H9 (cell line): Measurements from ENCODE around the gene KAT6B. TPM values are rescaled to one million over a fixed set of nuclear protein-coding genes. Genes with fewer than 3 reads are reported as not detected.

Experiments
- DNase-seq: peaks from one replicate; pipeline ENCODE4 v3.0.0-alpha.2; 2017
- H2AFZ ChIP-seq: one replicate; pipeline ENCODE4 v1.6.1; 2013; ENCODE audit warnings: mild to moderate bottlenecking, low read length, control low read depth, moderate library complexity
- H2AK5ac ChIP-seq: 2 replicates; pipeline ENCODE4 v1.6.1; 2013; ENCODE audit warnings: low read length, control low read depth, mixed read lengths; ENCODE audit not compliant: insufficient read length
- H2BK120ac ChIP-seq: one replicate; pipeline ENCODE4 v1.6.1; 2013; ENCODE audit warnings: low read depth, mild to moderate bottlenecking, low read length, control low read depth, inconsistent platforms; ENCODE audit not compliant: poor library complexity, severe bottlenecking
- H2BK12ac ChIP-seq: 2 replicates; pipeline ENCODE4 v1.6.1; 2013; ENCODE audit warnings: low read length, control low read depth, mixed read lengths, low read depth; ENCODE audit not compliant: insufficient read length
- H2BK15ac ChIP-seq: 2 replicates; pipeline ENCODE4 v1.6.1; 2013; ENCODE audit warnings: low read depth, low read length, control low read depth
- H2BK20ac ChIP-seq: one replicate; pipeline ENCODE4 v1.6.1; 2013; ENCODE audit warnings: low read depth, mild to moderate bottlenecking, low read length, control low read depth, inconsistent platforms; ENCODE audit not compliant: poor library complexity, severe bottlenecking
- H2BK5ac ChIP-seq: 2 replicates; pipeline ENCODE4 v1.6.1; 2013; ENCODE audit warnings: low read length, control low read depth, mixed read lengths; ENCODE audit not compliant: insufficient read length
- H3K14ac ChIP-seq: 2 replicates; pipeline ENCODE4 v1.6.1; 2013; ENCODE audit warnings: low read length, control low read depth; ENCODE audit not compliant: insufficient read depth
- H3K18ac ChIP-seq: 2 replicates; pipeline ENCODE4 v1.6.1; 2013; ENCODE audit warnings: low read depth, mild to moderate bottlenecking, mixed read lengths, low read length, control low read depth; ENCODE audit not compliant: insufficient read length
- H3K23ac ChIP-seq: 2 replicates; pipeline ENCODE4 v1.6.1; 2013; ENCODE audit warnings: low read length, control low read depth, mixed read lengths, low read depth; ENCODE audit not compliant: insufficient read length
- H3K23me2 ChIP-seq: 2 replicates; pipeline ENCODE4 v1.6.1; 2013; ENCODE audit warnings: low read depth, mild to moderate bottlenecking, mixed read lengths, low read length, control low read depth; ENCODE audit not compliant: insufficient read length, poor library complexity, severe bottlenecking
- H3K27ac ChIP-seq: 2 replicates; pipeline ENCODE4 v1.5.1; 2013; ENCODE audit warnings: low read length, control low read depth, mixed read lengths, low read depth; ENCODE audit not compliant: insufficient read length
- H3K27me3 ChIP-seq: 2 replicates; pipeline ENCODE4 v1.6.1; 2013; ENCODE audit warnings: low read length, control low read depth, inconsistent platforms; ENCODE audit not compliant: insufficient read depth
- H3K4ac ChIP-seq: 2 replicates; pipeline ENCODE4 v1.6.1; 2013; ENCODE audit warnings: low read depth, mild to moderate bottlenecking, control low read depth, inconsistent platforms, low read length, moderate library complexity
- H3K4me1 ChIP-seq: 2 replicates; pipeline ENCODE4 v1.6.1; 2013; ENCODE audit warnings: low read length, control low read depth, inconsistent platforms; ENCODE audit not compliant: insufficient read depth
- H3K4me2 ChIP-seq: 2 replicates; pipeline ENCODE4 v1.6.1; 2013; ENCODE audit warnings: low read length, control low read depth, mixed read lengths; ENCODE audit not compliant: insufficient read length, insufficient read depth
- H3K56ac ChIP-seq: 2 replicates; pipeline ENCODE4 v1.6.1; 2013; ENCODE audit warnings: low read depth, mild to moderate bottlenecking, mixed read lengths, low read length, control low read depth; ENCODE audit not compliant: insufficient read length
- H3K79me1 ChIP-seq: 2 replicates; pipeline ENCODE4 v1.6.1; 2013; ENCODE audit warnings: low read depth, mild to moderate bottlenecking, moderate library complexity, low read length, control low read depth, inconsistent platforms; ENCODE audit not compliant: insufficient read depth, poor library complexity, severe bottlenecking
- H3K79me2 ChIP-seq: 2 replicates; pipeline ENCODE4 v1.6.1; 2013; ENCODE audit warnings: low read length, control low read depth, inconsistent platforms; ENCODE audit not compliant: insufficient read depth
- H3K9ac ChIP-seq: 2 replicates; pipeline ENCODE4 v1.6.1; 2013; ENCODE audit warnings: low read length, control low read depth, mixed read lengths; ENCODE audit not compliant: insufficient read length; ENCODE audit errors: extremely low read depth
- H3K9me3 ChIP-seq: one replicate; pipeline ENCODE4 v1.6.1; 2013; ENCODE audit warnings: low read depth, low read length, inconsistent platforms; ENCODE audit not compliant: control insufficient read depth
- H3T11ph ChIP-seq: one replicate; pipeline ENCODE4 v1.6.1; 2013; ENCODE audit warnings: mild to moderate bottlenecking, low read length, control low read depth, inconsistent platforms
- H4K20me1 ChIP-seq: one replicate; pipeline ENCODE4 v1.6.1; 2013; ENCODE audit not compliant: control insufficient read depth, insufficient read length, insufficient read depth
- H4K5ac ChIP-seq: 2 replicates; pipeline ENCODE4 v1.6.1; 2013; ENCODE audit warnings: low read depth, mild to moderate bottlenecking, mixed read lengths, low read length, control low read depth; ENCODE audit not compliant: insufficient read length
- H4K8ac ChIP-seq: replicated peaks from 2 replicates; pipeline ENCODE4 v1.6.1; 2013; ENCODE audit warnings: low read length, control low read depth, mixed read lengths, low read depth; ENCODE audit not compliant: insufficient read length
- H4K91ac ChIP-seq: 2 replicates; pipeline ENCODE4 v1.6.1; 2013; ENCODE audit warnings: low read depth, mild to moderate bottlenecking, moderate library complexity, mixed read lengths, low read length, control low read depth; ENCODE audit not compliant: insufficient read length
- H3K27ac Mint-ChIP-seq, 3 experiments: 2 replicates in 2 of 3; 3 replicates in 1 of 3; pipeline ENCODE4 v1.8.0; 2020 to 2021; ENCODE audit warnings: mixed read lengths in 3 of 3, mild to moderate bottlenecking in 1 of 3, moderate library complexity in 1 of 3
- H3K27me3 Mint-ChIP-seq: 2 replicates; pipeline ENCODE4 v1.8.0; 2021; ENCODE audit warnings: low read depth, mild to moderate bottlenecking, moderate library complexity, mixed read lengths
- H3K36me3 Mint-ChIP-seq, 3 experiments: 2 replicates in 2 of 3; 3 replicates in 1 of 3; pipeline ENCODE4 v1.8.0; 2020 to 2021; ENCODE audit warnings: low read depth in 3 of 3, mixed read lengths in 3 of 3; ENCODE audit not compliant: insufficient read depth in 1 of 3
- H3K4me1 Mint-ChIP-seq, 2 experiments: 2 replicates each; pipeline ENCODE4 v1.8.0; 2020; ENCODE audit warnings: mixed read lengths in 2 of 2
- H3K4me3 Mint-ChIP-seq, 2 experiments: 2 replicates in 1 of 2; 3 replicates in 1 of 2; pipeline ENCODE4 v1.8.0; 2020 to 2021; ENCODE audit warnings: mild to moderate bottlenecking in 2 of 2, mixed read lengths in 2 of 2, moderate library complexity in 1 of 2
- H3K9me3 Mint-ChIP-seq, 2 experiments: 2 replicates in 1 of 2; 3 replicates in 1 of 2; pipeline ENCODE4 v1.8.0; 2020; ENCODE audit warnings: mild to moderate bottlenecking in 2 of 2, mixed read lengths in 2 of 2, moderate library complexity in 1 of 2
- WGBS: extraction: QIAGEN DNeasy Blood & Tissue Kit; methylation state at CpG from one replicate; pipeline ENCODE4 v1.1.7; 2013; ENCODE audit warnings: missing lambda C conversion rate, low lambda C conversion rate, mixed read lengths; ENCODE audit not compliant: insufficient read length; ENCODE audit errors: extremely low coverage; 5-methylcytosine and 5-hydroxymethylcytosine counted together
- total RNA-seq: library from RNA; stranded (reverse); gene quantifications from 2 replicates; pipeline ENCODE4 v1.2.1, GENCODE V29; 2021
- TF ChIP-seq, protein P1 (sequence below): fragments of 200-600 bp; sonication (generic); conservative IDR thresholded peaks from 3 replicates; pipeline ENCODE4 v1.8.0; 2021; ENCODE audit warnings: antibody characterized with exemption, mild to moderate bottlenecking

Gene KAT6B
- total RNA-seq, 1 experiment from 2014 or later, result 34.2 TPM

DNA sequence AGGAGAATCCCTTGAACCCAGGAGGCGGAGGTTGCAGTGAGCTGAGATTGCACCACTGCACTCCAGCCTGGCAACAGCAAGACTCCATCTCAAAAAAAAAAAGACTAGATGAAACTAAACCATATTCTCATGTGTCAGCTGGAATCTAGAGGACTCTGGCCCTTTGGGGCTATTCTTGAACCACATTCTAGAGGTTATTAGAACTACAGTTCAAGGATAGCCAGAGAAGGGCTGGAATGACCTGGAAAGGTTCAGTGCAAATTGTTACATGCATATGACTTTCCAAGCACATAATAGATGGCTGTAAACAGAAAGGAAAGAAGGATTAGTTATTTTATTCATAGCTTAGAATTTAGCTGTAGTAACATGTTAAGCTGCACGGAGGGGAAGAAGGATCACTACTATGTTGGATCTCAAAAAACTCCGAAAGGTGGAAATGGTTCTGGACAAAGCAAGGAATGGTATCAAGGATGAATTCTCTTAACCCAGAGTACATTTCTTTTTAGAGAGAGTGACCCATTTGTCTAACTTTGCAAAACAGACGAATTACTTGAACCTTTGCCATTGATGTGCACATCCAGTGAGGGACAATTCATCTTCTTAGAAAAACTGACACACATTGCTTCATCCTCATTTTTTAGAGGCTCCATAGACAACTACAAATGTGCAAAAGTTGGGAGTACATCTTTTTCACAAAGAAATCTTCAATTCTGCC lies 161.1 kb downstream of the KAT6B start:
- no peaks in the 10 kb centered on the region for H3K9me3 Mint-ChIP-seq
- H3K4me1 Mint-ChIP-seq, result no peaks in the 10 kb centered on the region
- Histone ChIP-seq H4K8ac (no peak overlapping the region), H4K5ac (no peak overlapping the region), H2BK5ac (no peak overlapping the region), H3K23me2 (no peaks in the 10 kb centered on the region), H2AK5ac (no peak overlapping the region), H2BK12ac (no peak overlapping the region), H3K4me1 (no peaks in the 10 kb centered on the region), H3K9me3 (no peaks in the 10 kb centered on the region), H2BK20ac (no peak overlapping the region), H3K18ac (no peak overlapping the region), H3K23ac (no peak overlapping the region), H4K91ac (no peak overlapping the region), H2AFZ (no peak overlapping the region), H3K9ac (no peak overlapping the region), H4K20me1 (no peaks in the 10 kb centered on the region), H2BK15ac (no peak overlapping the region), H3T11ph (no peak overlapping the region), H2BK120ac (no peak overlapping the region), H3K79me1 (no peaks in the 10 kb centered on the region), H3K56ac (no peak overlapping the region), H3K27ac (no peak overlapping the region), H3K4me2 (no peak overlapping the region), H3K14ac (no peak overlapping the region), H3K4ac (no peak overlapping the region), H3K79me2 (no peaks in the 10 kb centered on the region), H3K27me3 (no peaks in the 10 kb centered on the region)
- H3K27me3 Mint-ChIP-seq, result no peaks in the 10 kb centered on the region
- TF ChIP-seq, protein P1, sequence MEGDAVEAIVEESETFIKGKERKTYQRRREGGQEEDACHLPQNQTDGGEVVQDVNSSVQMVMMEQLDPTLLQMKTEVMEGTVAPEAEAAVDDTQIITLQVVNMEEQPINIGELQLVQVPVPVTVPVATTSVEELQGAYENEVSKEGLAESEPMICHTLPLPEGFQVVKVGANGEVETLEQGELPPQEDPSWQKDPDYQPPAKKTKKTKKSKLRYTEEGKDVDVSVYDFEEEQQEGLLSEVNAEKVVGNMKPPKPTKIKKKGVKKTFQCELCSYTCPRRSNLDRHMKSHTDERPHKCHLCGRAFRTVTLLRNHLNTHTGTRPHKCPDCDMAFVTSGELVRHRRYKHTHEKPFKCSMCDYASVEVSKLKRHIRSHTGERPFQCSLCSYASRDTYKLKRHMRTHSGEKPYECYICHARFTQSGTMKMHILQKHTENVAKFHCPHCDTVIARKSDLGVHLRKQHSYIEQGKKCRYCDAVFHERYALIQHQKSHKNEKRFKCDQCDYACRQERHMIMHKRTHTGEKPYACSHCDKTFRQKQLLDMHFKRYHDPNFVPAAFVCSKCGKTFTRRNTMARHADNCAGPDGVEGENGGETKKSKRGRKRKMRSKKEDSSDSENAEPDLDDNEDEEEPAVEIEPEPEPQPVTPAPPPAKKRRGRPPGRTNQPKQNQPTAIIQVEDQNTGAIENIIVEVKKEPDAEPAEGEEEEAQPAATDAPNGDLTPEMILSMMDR, result no peak
- no CpG with 5 or more reads among the region's 4 CpGs for WGBS
- no peak overlapping the region; a peak in 1 of 7 replicates for H3K27ac Mint-ChIP-seq
- H3K4me3 Mint-ChIP-seq, result no peak overlapping the region
- no peak for DNase-seq
- H3K36me3 Mint-ChIP-seq, result peaks cover 0 to 23% (median 7%) of the 10 kb centered on the region in 3 experiments; a peak in 4 of 7 replicates
